T-cell (primary cell): ENCODE data around the gene SLC12A5. TPM values are rescaled to one million over a fixed set of nuclear protein-coding genes. Genes with fewer than 3 reads are reported as not detected.

Source experiments
- ATAC-seq, 4 experiments: fragments of 200-7000 bp in 3 of 4; fragments of 150-1000 bp in 1 of 4; cut with Tn5 transposase; replicated peaks in 1 of 4; 1 replicate in 3 of 4; 2 replicates in 1 of 4; pipeline ENCODE4 v1.10.0; 2021; ENCODE audit warnings: moderate library complexity in 3 of 4, mild to moderate bottlenecking in 2 of 4, moderate number of reproducible peaks in 1 of 4
- CTCF ChIA-PET, 2 donors: fragments of 300-600 bp; sonication (Branson Sonifier 250); formaldehyde crosslinking; loops; one replicate each; lab custom pipeline; 2022; ENCODE audit warnings: antibody characterized with exemption in 2 of 2; lab: Charles Lee
- POLR2A ChIA-PET, 2 donors: fragments of 300-600 bp; sonication (Branson Sonifier 250); formaldehyde crosslinking; loops; one replicate each; lab custom pipeline; 2022; ENCODE audit warnings: antibody characterized with exemption in 2 of 2; lab: Charles Lee
- DNase-seq, 35 experiments: peaks; one replicate each; pipeline versions ENCODE4 v3.0.0 to v3.0.0-alpha.2; 2013 to 2023
- H3K27ac ChIP-seq: one replicate; pipeline ENCODE4 v1.5.1; 2013; ENCODE audit warnings: low read length
- H3K27me3 ChIP-seq, 2 experiments: replicated peaks in 1 of 2; 1 replicate in 1 of 2; 2 replicates in 1 of 2; pipeline versions ENCODE4 v1.6.1 to v1.7.0; 2013; ENCODE audit warnings: low read length in 1 of 2, mixed read lengths in 1 of 2; ENCODE audit not compliant: control insufficient read depth in 2 of 2, insufficient read depth in 2 of 2; ENCODE audit errors: extremely low read depth in 1 of 2
- H3K36me3 ChIP-seq, 2 donors: 1 replicate in 1 of 2; 2 replicates in 1 of 2; pipeline versions ENCODE4 v1.6.1 to v1.7.0; 2013; ENCODE audit warnings: low read length in 1 of 2; ENCODE audit not compliant: control insufficient read depth in 2 of 2, insufficient read depth in 1 of 2; ENCODE audit errors: extremely low read depth in 1 of 2
- H3K4me1 ChIP-seq, 2 experiments: 1 replicate in 1 of 2; 2 replicates in 1 of 2; pipeline versions ENCODE4 v1.6.1 to v1.7.0; 2013; ENCODE audit warnings: low read length in 2 of 2, mixed read lengths in 1 of 2; ENCODE audit not compliant: insufficient read depth in 2 of 2, control insufficient read depth in 1 of 2; ENCODE audit errors: extremely low read depth in 1 of 2
- H3K4me3 ChIP-seq, 2 donors: 1 replicate in 1 of 2; 2 replicates in 1 of 2; pipeline versions ENCODE4 v1.5.1 to v1.7.0; 2013; ENCODE audit warnings: mild to moderate bottlenecking in 2 of 2, low read length in 1 of 2, moderate library complexity in 1 of 2; ENCODE audit not compliant: control insufficient read depth in 1 of 2; ENCODE audit errors: extremely low read depth in 1 of 2
- H3K9me3 ChIP-seq: 2 replicates; pipeline ENCODE4 v1.7.0; 2013
- H3K27ac Mint-ChIP-seq, 2 donors: one replicate each; pipeline ENCODE4 v1.8.0; 2020 to 2021; ENCODE audit warnings: mild to moderate bottlenecking in 2 of 2, mixed read lengths in 2 of 2
- H3K27me3 Mint-ChIP-seq, 2 donors: one replicate each; pipeline ENCODE4 v1.8.0; 2021 to 2022; ENCODE audit warnings: mixed read lengths in 2 of 2
- H3K36me3 Mint-ChIP-seq: one replicate; pipeline ENCODE4 v1.8.0; 2021; ENCODE audit warnings: mixed read lengths
- H3K4me1 Mint-ChIP-seq, 3 donors: one replicate each; pipeline ENCODE4 v1.8.0; 2020 to 2022; ENCODE audit warnings: mixed read lengths in 3 of 3, mild to moderate bottlenecking in 1 of 3
- H3K4me3 Mint-ChIP-seq, 3 donors: one replicate each; pipeline ENCODE4 v1.8.0; 2020 to 2022; ENCODE audit warnings: mild to moderate bottlenecking in 3 of 3, mixed read lengths in 3 of 3, moderate library complexity in 3 of 3
- H3K9me3 Mint-ChIP-seq, 3 donors: one replicate each; pipeline ENCODE4 v1.8.0; 2020 to 2022; ENCODE audit warnings: mixed read lengths in 3 of 3
- WGBS: methylation state at CpG from one replicate; pipeline ENCODE4 v1.1.5; 2013; ENCODE audit warnings: missing lambda C conversion rate; ENCODE audit not compliant: insufficient coverage; 5-methylcytosine and 5-hydroxymethylcytosine counted together
- total RNA-seq, 35 experiments: library from RNA in 6 of 35; stranded (reverse) in 6 of 35; fragments of 120-200 nt in 1 of 35; gene quantifications; one replicate each; pipeline versions ENCODE4 v1.2.1 to v1.2.4 and lab custom pipeline; 2013 to 2026

Gene SLC12A5
- total RNA-seq, 5 donors from 2014 or later (not counting 1 experiment from before 2014, with no cell fraction given), result 0.05 TPM; not detected in 4

- Mint-ChIP-seq H3K27me3 (no peaks in the 10 kb centered on the region), H3K27ac (no peak overlapping the region), H3K9me3 (no peaks in the 10 kb centered on the region), H3K36me3 (no peaks in the 10 kb centered on the region), H3K4me3 (peak overlapping the region in 1 of 3 donors; percentile 59), H3K4me1 (peaks cover 60 to 67% (median 66%) of the 10 kb centered on the region in 3 donors)
- WGBS, result no CpG with 5 or more reads among the region's 2 CpGs
- Histone ChIP-seq H3K27ac (no peak overlapping the region), H3K36me3 (no peaks in the 10 kb centered on the region), H3K9me3 (no peaks in the 10 kb centered on the region), H3K27me3 (peaks cover 0 to 24% of the 10 kb centered on the region in 2 experiments), H3K4me1 (peaks cover 49 to 60% of the 10 kb centered on the region in 2 experiments), H3K4me3 (no peak overlapping the region)
- CTCF ChIA-PET, result interaction anchor here (1.2 to 2.1 kb wide), 4 partner anchors 12 to 28 kb away, joined by 3 to 8 read pairs (median 6); no protein-coding TSS in a partner anchor
- ATAC-seq, result no peak
- DNase-seq, result no peak
- POLR2A ChIA-PET, result no interaction called here
Measured at GRCh38 chr20:45998337-45998736, 30.7 kb upstream of the SLC12A5 start.

- peaks cover 0 to 20% of the 10 kb centered on the region in 2 experiments for H3K27me3 ChIP-seq
- Mint-ChIP-seq H3K36me3 (no peaks in the 10 kb centered on the region), H3K27me3 (no peaks in the 10 kb centered on the region), H3K27ac (peak overlapping the region; percentile 4 to 24), H3K4me1 (peaks cover 64 to 71% (median 69%) of the 10 kb centered on the region in 3 donors), H3K9me3 (no peaks in the 10 kb centered on the region), H3K4me3 (peak overlapping the region in 1 of 3 donors; percentile 59)
- H3K4me1 ChIP-seq, result peaks cover 49 to 64% of the 10 kb centered on the region in 2 experiments
- H3K9me3 ChIP-seq, result no peaks in the 10 kb centered on the region
- no peak overlapping the region for H3K4me3 ChIP-seq
- DNase-seq (peak in 9 of 35 experiments; percentile 19 to 61 (median 30)), ATAC-seq (peak; percentile 56 to 85 (median 64))
- POLR2A ChIA-PET, result no interaction called here
- CTCF ChIA-PET, result interaction anchor here (0.8 to 2.1 kb wide), 6 partner anchors 12 to 28 kb away, joined by 3 to 8 read pairs (median 4); no protein-coding TSS in a partner anchor
- 13% methylated on average over 3 of the region's 4 CpGs for WGBS
- no peak overlapping the region for H3K27ac ChIP-seq
- H3K36me3 ChIP-seq, result no peaks in the 10 kb centered on the region
Measured at GRCh38 chr20:45998761-45999160, 30.3 kb upstream of the SLC12A5 start.

GRCh38 chr20:45999557-46000261 is 29.3 kb upstream of the SLC12A5 start:
- no peak overlapping the region for H3K27ac ChIP-seq
- no peaks in the 10 kb centered on the region for H3K36me3 Mint-ChIP-seq
- ChIA-PET CTCF (interaction anchor here (0.8 to 2.1 kb wide), 5 partner anchors 13 to 29 kb away, joined by 3 to 8 read pairs (median 5); no protein-coding TSS in a partner anchor), POLR2A (no interaction called here)
- H3K9me3 Mint-ChIP-seq, result no peaks in the 10 kb centered on the region
- H3K9me3 ChIP-seq, result no peaks in the 10 kb centered on the region
- peak overlapping the region in 1 of 2 donors; percentile 48 for H3K27ac Mint-ChIP-seq
- peaks cover 71 to 80% (median 77%) of the 10 kb centered on the region in 3 donors for H3K4me1 Mint-ChIP-seq
- H3K4me1 ChIP-seq, result peaks cover 58 to 73% of the 10 kb centered on the region in 2 experiments
- no CpG with 5 or more reads among the region's 4 CpGs for WGBS
- peak overlapping the region in 1 of 3 donors; percentile 59 for H3K4me3 Mint-ChIP-seq
- DNase-seq, result no peak
- H3K4me3 ChIP-seq, result no peak overlapping the region
- H3K27me3 ChIP-seq, result peaks cover 0 to 19% of the 10 kb centered on the region in 2 experiments
- H3K36me3 ChIP-seq, result no peaks in the 10 kb centered on the region
- ATAC-seq, result no peak
- no peaks in the 10 kb centered on the region for H3K27me3 Mint-ChIP-seq

- POLR2A ChIA-PET, result no interaction called here
Measured at GRCh38 chr20:46000262-46000996, 28.6 kb upstream of the SLC12A5 start.

GRCh38 chr20:46001498-46001897 is 27.5 kb upstream of the SLC12A5 start:
- H3K36me3 ChIP-seq, result no peaks in the 10 kb centered on the region
- Mint-ChIP-seq H3K27ac (no peak overlapping the region), H3K9me3 (no peaks in the 10 kb centered on the region), H3K27me3 (peaks cover 0 to 2% of the 10 kb centered on the region in 2 donors), H3K4me1 (peaks cover 82 to 88% (median 85%) of the 10 kb centered on the region in 3 donors), H3K36me3 (no peaks in the 10 kb centered on the region), H3K4me3 (no peak overlapping the region)
- 96% methylated on average over 5 of the region's 5 CpGs for WGBS
- ChIA-PET POLR2A (interaction anchor here in 1 of 2 donors (0.7 kb wide), 1 partner anchor 20 kb away, joined by 3 read pairs; no protein-coding TSS in a partner anchor), CTCF (interaction anchor here in 1 of 2 donors (1.5 to 1.8 kb wide), 2 partner anchors 12 to 15 kb away, joined by 4 to 6 read pairs; no protein-coding TSS in a partner anchor)
- no peaks in the 10 kb centered on the region for H3K9me3 ChIP-seq
- DNase-seq, result no peak
- no peak for ATAC-seq
- H3K27me3 ChIP-seq, result peaks cover 0 to 21% of the 10 kb centered on the region in 2 experiments
- peaks cover 63 to 84% of the 10 kb centered on the region in 2 experiments for H3K4me1 ChIP-seq
- no peak overlapping the region for H3K27ac ChIP-seq
- no peak overlapping the region for H3K4me3 ChIP-seq

More at GRCh38 chr20:46000262-46000996, 28.6 kb upstream of the SLC12A5 start:
- Mint-ChIP-seq H3K27ac (peak overlapping the region; percentile 17 to 48), H3K4me3 (peak overlapping the region in 2 of 3 donors; percentile 9 to 59), H3K9me3 (no peaks in the 10 kb centered on the region), H3K36me3 (no peaks in the 10 kb centered on the region), H3K27me3 (no peaks in the 10 kb centered on the region), H3K4me1 (peaks cover 71 to 80% (median 77%) of the 10 kb centered on the region in 3 donors)
- Histone ChIP-seq H3K9me3 (no peaks in the 10 kb centered on the region), H3K27me3 (peaks cover 0 to 19% of the 10 kb centered on the region in 2 experiments), H3K4me1 (peaks cover 57 to 74% of the 10 kb centered on the region in 2 experiments), H3K4me3 (peak overlapping the region in 1 of 2 donors; percentile 25), H3K36me3 (no peaks in the 10 kb centered on the region), H3K27ac (no peak overlapping the region)
- CTCF ChIA-PET, result interaction anchor here in 1 of 2 donors (2.1 kb wide), 1 partner anchor 14 kb away, joined by 8 read pairs; no protein-coding TSS in a partner anchor
- DNase-seq (peak in 6 of 35 experiments; percentile 20 to 42 (median 28)), ATAC-seq (peak; percentile 54 to 62 (median 58))
- 54% methylated on average over 7 of the region's 16 CpGs for WGBS

- H3K36me3 Mint-ChIP-seq, result no peaks in the 10 kb centered on the region
- H3K36me3 ChIP-seq, result no peaks in the 10 kb centered on the region
- H3K4me3 ChIP-seq, result no peak overlapping the region
- WGBS, result 100% methylated on average over 2 of the region's 3 CpGs
- no peak overlapping the region for H3K27ac ChIP-seq
- H3K27me3 Mint-ChIP-seq, result peaks cover 0 to 4% of the 10 kb centered on the region in 2 donors
- H3K27me3 ChIP-seq, result peaks cover 0 to 17% of the 10 kb centered on the region in 2 experiments
- no peak overlapping the region for H3K27ac Mint-ChIP-seq
- H3K9me3 ChIP-seq, result no peaks in the 10 kb centered on the region
- H3K9me3 Mint-ChIP-seq, result no peaks in the 10 kb centered on the region
- peaks cover 63 to 84% of the 10 kb centered on the region in 2 experiments for H3K4me1 ChIP-seq
- ChIA-PET CTCF (interaction anchor here in 1 of 2 donors (1.5 to 1.8 kb wide), 2 partner anchors 11 to 15 kb away, joined by 4 to 6 read pairs; no protein-coding TSS in a partner anchor), POLR2A (no interaction called here)
- DNase-seq (no peak), ATAC-seq (no peak)
- H3K4me3 Mint-ChIP-seq, result no peak overlapping the region
- H3K4me1 Mint-ChIP-seq, result peaks cover 84 to 88% (median 85%) of the 10 kb centered on the region in 3 donors
Measured at GRCh38 chr20:46002008-46002407, 27.0 kb upstream of the SLC12A5 start.
